Stimulated activated CD8-positive, alpha-beta memory T cell treated with anti-CD3 and anti-CD28 coated beads, Interleukin-7, amount 100 ng/mL, for 24 hours (primary cell): ENCODE measurements around the gene HPN.
"Not testable (repeated sequence)": the region's sequence is repeated elsewhere in the genome, so short reads cannot be mapped to it uniquely, and the experiment has no call there.

Experiments
- DNase-seq: peaks from one replicate; pipeline ENCODE4 v3.0.0-alpha.2; 2020; ENCODE audit warnings: low read depth

HPN gene

GRCh38 chr19:35041548-35042055, at the start of gene HPN:
Gene HPN, plus strand, starts transcription at chr19:35041721. Its CDS starts 786 bp downstream, at chr19:35042507.
- no peak for DNase-seq

GRCh38 chr19:34992582-34992981, 48.9 kb upstream of the HPN start:
- DNase-seq = not testable (repeated sequence)

DNA sequence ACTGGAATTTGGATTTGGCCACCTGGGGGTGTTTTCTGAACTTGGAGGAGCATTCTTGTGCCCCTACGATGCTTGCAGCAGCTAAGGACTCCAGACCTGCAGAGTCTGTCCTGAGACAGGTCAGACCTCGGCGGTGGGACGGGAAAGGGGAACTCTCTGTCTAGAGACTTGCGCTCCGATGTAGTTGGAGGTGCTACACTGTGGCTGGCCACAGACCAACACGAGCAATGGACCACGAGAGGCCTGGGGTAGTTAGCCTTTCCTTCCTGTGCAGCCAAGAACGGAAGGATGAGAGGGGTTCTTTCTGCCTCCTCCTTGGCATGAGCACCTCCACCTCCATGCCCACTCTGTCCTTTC, 47.3 kb upstream of the HPN start:
- DNase-seq = no peak

GRCh38 chr19:34994643-34995541, 46.6 kb upstream of the HPN start:
- DNase-seq = no peak

DNA sequence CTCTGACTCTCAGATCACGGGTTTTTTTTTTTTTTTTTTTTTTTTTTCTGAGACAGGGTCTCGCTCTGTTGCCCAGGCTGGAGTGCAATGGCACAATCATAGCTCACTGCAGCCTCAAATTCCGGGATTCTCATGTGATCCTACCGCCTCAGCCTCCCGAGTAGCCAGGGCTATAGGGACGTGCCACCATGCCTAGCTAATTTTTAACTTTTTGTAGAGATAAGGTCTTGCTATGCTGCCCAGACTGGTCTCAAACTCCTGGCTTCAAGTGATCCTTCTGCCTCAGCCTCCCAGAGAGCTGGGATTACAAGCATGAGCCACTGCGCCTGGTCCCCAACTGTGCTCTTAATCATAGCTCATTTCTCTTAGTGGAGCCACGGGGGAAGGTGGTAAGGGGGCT, 46.0 kb upstream of the HPN start:
- DNase-seq = no peak

GRCh38 chr19:34997071-34997617, 44.4 kb upstream of the HPN start:
- DNase-seq = no peak

GRCh38 chr19:34998224-34998623, 43.3 kb upstream of the HPN start:
- DNase-seq = not testable (repeated sequence)

DNA sequence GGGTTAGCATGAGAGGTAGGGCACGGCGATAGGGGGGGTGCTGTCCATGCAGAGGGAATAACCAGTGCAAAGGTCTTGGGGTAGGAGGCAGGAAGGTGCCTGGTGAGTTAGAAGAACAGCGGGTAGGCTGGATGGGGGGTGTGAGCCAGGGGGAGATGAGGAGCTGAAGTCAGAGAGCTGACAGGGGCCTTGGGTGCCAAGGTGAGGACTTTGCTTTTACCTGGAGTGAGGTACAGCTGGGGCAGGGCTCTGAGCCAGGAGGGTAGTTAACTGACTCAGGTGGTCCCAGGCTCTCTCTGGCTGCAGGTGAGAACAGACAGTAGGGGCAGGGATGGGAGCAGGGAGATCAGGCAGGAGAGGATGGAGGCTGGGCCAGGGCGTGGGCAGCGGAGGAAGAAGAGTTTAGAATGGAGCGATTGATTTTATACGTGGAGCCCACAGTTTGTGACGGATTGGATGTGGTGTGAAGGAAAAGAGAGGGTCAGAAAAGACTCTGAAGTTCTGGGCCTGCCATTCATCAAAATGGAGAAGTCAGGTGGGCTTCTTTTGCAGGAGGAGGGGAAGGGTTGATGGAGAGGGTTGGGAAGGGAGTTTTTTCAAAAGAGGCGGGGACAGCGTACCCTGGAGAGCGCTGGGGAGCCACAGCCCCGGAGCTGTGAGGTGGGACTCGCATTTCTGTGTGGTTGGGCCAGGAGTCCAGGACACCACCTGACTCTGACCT, 42.6 kb upstream of the HPN start:
- no peak for DNase-seq

- peak; percentile 54 for DNase-seq
Measured at GRCh38 chr19:34999498-35000337, 41.8 kb upstream of the HPN start, which contains the start of gene GRAMD1A. Gene GRAMD1A, plus strand, starts transcription at chr19:35000323. Its CDS starts 156 bp downstream, at chr19:35000479.

GRCh38 chr19:35000338-35000646, 41.2 kb upstream of the HPN start:
- no peak for DNase-seq

GRCh38 chr19:35000647-35001501, 40.6 kb upstream of the HPN start:
- peak; percentile 29 for DNase-seq

DNA sequence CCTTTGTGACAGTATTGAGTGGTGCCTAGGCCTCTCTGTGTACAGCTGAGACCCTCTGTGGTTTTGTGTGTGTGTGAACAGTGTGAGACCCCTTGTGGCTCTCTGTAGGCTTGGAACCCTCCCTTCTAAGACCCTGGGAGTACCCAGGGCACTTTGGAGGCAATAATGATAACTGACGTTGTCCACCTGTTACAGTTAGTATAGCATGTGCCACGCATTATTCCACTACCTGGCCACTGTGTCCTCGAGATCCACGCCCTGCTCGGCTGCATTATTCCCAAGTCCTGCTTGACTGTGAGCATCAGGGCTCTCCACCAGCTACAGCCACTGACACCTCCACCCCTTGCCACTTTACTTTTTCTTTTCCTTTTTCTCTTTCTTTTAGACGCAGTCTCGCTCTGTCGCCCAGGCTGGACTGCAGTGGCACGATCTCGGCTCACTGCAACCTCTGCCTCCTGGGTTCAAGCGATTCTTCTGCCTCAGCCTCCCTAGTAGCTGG, 39.4 kb upstream of the HPN start:
- DNase-seq = no peak

DNA sequence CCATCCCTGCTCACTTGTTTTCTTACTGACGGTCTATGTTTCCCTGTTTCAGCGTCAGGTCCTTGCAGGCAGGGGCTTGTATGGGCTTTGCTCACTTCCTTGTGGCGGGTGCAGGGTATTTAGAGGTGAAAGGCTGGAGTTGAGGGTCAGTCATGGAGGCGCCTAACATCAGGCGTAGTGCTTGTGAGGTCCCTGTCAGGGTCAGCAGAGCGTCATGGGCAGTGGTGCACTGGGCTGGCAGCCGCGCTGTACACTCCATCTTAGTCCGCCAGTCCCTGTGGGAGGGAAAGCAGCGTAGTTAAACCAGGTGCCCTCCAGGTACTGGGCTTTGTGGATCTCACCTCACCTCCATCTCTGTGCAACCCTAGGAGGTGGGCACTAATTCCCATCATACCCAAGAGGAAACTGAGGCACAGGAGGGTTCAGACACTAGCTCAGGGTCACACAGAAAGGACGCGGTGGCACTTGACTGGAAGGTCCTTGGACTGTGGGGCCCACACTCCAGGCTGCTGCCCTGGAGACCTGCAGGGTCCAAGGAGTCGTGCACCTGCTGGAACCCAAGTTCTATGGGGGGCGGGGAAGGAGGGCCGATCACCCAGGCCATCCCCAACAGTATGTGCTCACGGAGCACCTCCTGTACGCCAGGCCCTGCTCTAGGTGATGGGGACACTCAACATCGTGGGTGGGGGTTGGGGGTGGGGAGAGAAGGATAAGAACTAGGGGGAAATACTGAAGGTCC, 36.8 kb upstream of the HPN start:
- no peak for DNase-seq

DNA sequence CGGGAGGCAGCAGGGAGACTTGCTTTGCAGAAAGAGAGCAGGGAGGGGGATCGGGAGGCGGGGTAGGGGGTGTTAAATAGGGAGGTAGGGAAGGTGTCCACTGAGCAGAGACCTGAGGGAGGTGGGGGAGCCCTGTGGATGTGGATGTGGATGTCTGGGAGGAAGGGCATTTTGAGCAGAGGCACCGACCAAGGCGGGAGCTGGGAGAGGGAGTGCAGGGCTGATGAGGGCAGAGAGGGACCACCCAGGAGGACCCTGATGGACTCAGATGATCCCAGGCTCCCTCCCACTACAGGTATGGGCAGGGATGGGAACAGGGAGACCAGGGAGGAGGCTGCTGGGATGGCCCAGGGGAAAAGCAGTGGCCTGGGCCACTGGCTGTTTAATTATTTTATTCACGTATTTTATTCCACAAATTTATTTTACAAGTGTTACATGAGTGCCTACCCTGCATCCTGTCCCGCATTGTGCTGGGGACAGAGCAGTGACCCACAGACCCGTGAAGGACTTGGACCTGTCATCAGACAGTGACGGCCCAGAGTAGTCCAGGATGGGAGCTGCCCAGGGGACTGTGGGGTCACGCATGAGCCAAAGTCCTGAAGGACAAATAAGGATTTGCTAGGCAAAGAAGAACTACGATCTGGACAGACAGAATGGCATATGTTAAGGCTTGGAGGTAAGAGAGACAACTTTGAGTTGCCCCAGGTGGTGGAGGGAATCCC, 36.1 kb upstream of the HPN start:
- DNase-seq = no peak

GRCh38 chr19:35006007-35006341, 35.5 kb upstream of the HPN start:
- not testable (repeated sequence) for DNase-seq

DNA sequence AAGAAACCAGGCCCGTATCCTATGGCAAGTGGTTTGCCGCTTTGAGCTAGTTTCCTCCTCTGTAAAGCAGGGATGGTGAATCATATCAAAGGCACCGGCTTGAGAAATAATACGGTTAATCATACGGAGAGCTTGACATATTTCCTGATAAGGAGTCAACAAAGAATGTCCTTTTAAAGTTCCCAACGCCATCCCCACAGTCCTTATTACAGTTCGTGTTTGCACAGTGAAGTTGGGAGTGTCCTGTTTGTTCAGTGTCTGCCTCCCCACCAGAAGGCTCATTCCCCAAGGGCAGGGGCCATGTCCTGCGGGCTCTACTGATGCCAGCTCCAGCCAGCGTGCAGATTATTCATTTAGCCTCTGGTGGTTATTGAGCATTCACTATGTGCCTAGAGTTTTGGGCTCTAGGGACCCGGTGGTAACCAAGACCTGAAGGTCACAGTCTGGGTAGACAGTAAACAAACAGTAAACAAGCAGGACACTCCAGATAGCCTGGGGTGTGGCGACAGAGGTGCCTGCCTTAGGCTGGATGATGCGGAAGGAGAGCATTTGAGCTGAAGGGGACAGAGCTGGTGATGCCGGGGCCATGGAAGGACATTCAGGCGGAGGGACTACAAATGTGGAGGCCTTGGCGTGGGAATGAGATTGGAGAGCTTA, 35.1 kb upstream of the HPN start:
- no peak for DNase-seq

DNA sequence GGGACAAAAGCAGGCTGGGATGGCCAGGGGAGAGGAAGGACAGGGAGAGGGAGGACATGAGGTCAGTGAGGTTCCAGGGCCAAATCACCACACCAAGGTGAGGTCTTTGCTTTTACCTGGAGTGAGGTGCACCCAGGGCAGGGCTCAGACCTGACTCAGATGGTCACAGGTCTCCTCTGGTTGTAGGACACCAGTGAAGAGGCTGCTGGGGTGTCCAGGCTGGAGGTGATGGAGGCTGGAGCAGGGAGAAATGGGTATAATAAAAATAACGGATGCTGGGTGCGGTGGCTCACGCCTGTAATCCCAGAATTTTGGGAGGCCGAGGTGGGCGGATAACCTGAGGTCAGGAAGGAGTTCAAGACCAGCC, 34.5 kb upstream of the HPN start:
- DNase-seq = no peak

GRCh38 chr19:35007427-35007826, 34.1 kb upstream of the HPN start:
- DNase-seq = not testable (repeated sequence)

DNA sequence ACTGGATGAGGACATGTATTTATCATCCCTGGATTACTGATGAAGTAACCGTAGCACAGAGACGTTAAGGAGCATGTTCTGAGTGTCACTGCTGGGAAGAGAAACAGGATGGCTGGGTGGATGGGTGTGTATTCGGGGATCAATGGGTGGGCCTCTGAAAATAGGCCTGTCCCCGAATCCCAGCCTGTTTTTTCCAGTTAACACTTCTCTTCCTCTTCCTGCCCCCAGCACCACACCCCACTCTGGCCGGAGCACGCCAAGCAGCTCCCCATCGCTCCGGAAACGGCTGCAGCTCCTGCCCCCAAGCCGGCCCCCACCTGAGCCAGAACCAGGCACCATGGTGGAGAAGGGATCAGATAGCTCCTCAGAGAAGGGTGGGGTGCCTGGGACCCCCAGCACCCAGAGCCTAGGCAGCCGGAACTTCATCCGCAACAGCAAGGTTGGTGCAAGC, 32.6 kb upstream of the HPN start:
- DNase-seq = no peak
